ENCODE measurements around the gene TBC1D16.

TBC1D16 gene

DNA sequence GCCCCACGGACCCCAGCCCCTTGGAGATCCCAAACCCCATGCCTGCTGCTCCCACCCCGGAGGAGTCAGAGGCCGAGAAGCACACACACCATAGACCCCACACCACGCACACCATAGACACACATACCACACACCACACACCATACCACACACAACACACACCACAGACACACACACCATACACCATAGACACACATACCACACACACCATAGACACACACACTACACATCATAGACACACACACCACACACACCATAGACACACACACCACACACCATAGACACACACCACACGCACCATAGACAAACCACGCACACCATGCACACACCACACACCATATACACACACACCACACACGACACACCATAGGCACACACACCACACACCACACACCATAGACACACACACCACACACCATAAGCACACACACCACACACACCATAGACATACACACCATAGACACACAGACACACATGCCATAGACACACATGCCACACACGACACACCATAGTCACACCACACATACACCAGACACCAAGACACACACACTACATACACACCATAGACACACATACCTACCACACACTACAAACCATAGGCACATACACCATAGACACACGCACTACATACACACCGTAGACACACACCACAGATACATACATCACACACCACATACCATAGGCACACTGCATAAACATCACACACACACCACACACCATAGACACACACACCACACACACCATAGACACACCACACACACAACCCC is 11.3 kb downstream of the TBC1D16 start:
- DNase-seq: no peak

DNA sequence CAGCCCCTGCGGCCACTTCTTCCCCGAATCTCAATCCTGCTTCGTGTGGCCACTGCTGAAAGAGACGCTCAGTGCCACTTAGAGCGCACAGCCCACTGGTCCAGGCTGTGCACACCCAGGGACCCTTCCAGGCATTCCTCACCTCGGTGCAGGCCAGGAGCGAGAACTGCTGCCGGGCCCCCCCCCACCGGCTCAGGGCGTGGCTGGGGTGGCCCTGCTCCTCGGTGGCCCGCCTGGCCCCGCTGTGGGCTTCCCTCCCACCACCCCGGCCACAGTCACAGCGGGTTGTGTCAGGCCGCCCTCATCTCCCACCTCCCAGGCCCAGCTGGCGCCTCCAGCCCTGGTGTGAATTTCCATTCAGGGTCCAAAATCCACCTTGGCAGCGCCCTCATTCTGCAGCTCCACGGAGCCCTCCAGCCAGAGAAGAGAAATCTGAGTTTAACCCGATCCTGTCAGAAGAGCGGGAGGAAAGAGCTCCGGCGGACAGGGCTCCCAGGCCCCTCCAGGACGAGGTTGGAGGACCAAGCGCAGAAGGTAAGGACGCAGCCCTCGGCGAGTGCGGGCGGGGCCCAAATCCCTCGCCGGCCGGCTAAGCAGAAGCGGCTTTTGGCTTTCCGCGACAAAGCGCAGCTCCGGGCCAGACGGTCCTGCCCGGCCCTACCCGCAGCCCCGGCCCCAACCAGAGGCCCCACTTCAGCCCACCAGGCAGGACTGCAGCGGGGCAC is 12.0 kb downstream of the TBC1D16 start:
- DNase-seq: peak; percentile 90 to 95

GRCh38 chr17:80021600-80021999 is 14.1 kb downstream of the TBC1D16 start:
- no peak for DNase-seq

DNA sequence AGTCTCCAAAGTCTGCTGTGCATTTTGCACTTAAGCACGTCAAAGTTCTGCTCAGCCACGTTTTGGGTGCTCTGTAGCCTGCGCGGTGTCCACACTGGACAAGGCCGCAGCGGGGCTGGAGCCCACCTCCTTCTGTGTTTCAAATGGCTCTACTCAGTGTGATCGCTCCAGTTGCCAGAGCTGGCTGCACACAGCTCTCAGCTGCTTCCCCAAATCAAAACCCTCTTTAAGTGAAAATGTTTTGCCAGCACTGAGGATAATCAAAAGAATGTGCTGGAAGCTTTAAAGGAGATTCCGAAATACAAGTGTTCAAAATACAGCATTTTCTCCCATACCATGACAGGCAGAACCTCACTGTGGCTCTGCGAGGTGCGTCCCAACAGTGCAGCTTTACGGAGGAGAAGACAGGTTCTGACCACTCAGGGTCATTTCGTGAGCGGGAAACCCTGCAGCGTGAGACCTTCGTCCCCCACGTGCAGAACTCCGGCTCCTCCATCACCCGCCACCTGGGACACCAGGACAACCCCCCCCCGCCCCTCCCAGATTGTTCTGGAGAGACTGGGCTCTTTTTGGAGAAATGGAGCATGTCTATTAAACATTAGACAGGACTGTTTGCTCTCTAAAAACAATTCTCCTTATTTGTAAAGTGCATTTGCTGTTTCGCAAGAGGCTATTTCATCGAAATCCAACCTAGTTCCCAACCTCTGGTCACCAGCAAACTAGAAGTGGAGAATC is 16.6 kb downstream of the TBC1D16 start:
- DNase-seq: no peak

- DNase-seq: no peak
Observed at GRCh38 chr17:80017226-80018010, 18.3 kb downstream of the TBC1D16 start.

- no peak for DNase-seq
Observed at GRCh38 chr17:80012765-80013741, 22.6 kb downstream of the TBC1D16 start.

DNA sequence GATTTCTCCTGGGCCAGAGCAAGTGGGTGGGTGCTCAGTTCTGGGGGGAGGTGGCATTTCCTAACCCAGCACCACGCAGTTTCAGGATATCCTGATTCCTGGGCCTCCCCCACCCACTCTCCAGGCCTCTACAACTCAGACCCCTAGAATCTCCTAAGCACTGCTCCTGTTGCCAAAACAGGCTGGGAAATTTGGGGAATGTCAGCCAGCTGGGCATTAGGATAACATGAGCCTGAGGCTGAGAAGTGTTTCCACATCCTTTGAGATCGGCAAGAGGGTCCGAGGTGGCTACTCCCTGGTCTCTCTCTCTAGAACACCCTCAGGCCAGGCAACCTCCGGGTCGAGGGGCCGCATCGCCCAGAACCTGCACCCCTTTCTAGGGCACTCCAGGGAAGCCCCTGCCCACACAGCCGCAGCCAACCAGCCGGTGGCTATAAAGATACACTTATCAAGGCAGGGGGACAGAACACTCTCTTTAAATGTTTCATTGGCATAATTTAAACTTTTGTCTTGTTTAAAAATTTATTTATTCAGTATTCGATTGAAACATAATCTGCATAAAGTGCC is 23.6 kb downstream of the TBC1D16 start:
- no peak for DNase-seq

- DNase-seq: no peak
Observed at GRCh38 chr17:80010283-80010858, 25.3 kb downstream of the TBC1D16 start.

- DNase-seq: no peak
Observed at GRCh38 chr17:80009391-80010282, 26.0 kb downstream of the TBC1D16 start.

DNA sequence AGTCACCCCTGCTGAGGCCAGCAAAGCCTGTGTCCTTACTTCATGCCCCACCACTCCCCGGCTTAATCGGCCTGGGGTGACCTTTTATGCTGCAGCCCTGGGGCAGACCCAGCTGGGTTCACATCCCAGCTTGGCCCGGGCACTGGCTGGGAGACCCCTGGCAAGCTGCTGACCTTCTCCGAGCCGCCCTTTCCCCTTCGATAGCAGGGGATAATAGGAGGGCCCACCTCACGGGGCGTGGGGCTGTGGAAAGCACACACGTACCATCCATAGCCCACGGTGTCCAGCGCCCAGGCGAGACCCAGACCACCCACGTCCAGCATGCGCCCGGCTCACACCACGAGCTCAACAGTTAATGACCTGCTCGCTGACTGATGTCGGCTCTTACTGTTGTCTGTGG is 26.8 kb downstream of the TBC1D16 start:
- DNase-seq: no peak

GRCh38 chr17:80008383-80008840 is 27.3 kb downstream of the TBC1D16 start:
- DNase-seq: peak; percentile 68 to 87

DNA sequence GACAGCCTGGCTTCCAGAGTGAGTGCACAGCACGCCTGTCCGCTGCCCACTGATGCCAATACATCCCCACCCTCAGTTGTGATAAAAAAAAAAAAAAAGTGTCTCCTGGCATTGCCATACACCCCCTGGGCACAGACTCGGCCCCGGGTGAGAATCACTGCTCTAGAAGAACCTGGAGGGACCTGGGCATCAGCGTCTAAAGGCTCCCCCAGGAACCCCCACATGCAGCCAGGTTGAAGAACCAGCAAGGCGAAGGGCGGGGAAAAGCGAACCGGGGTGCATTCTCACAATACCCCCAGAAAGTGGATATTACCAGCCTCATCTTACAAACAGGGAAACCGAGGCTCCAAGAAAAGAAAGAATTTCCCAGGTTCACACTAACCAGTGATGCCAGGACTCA is 27.7 kb downstream of the TBC1D16 start:
- DNase-seq: no peak

- DNase-seq: no peak
Observed at GRCh38 chr17:80006811-80007752, 28.6 kb downstream of the TBC1D16 start.

GRCh38 chr17:80006339-80006720 is 29.3 kb downstream of the TBC1D16 start:
- DNase-seq: peak in 1 of 2 experiments; percentile 42

DNA sequence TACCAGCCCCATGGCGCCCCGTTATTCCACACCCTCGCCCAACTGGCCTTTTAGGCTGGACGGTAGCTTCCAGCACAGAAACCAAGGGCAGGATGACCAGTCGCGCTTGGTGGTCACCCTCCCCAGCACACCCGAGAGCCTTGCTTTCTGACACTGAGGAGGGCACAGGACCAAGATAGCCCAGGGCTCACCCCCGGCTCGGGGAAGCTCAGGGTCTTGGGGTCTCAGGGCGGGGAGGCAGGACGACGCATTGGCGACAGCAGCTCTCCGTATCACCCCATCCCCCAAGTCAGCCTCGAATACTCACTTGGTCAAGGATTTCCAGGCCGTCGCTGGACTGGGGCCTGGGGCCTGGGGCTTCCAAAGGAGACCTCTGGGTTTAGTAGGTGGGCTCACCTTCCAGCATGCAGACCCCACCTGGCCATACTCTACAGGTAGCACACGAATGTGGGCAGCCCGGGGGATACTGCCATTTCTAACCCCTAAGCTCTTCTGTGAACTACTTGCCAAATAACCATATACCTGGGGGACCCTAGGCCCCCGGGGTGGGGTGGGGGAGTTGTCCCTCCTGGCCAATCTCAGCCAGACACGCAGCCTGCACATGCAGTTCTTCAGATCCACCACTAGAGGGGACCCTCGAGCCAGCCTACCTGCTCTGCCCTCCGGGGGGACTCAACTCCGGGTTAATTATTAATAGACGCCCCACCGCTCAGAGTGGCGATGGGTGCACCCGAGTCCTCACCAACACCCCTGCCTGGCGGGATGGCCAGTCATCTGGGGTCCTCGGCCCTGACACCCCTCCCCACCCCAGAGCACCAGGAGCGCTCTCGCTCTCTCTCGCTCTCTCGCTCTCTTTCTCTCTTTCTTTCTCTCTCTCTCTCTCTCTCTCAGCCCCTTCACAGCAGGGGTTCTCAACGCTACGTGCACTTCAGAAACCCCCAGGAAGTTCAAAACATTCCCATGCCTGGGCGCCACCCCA is 30.0 kb downstream of the TBC1D16 start:
- DNase-seq: peak; percentile 42 to 78

- DNase-seq: no peak
Observed at GRCh38 chr17:80003969-80004368, 31.7 kb downstream of the TBC1D16 start.
